Body of pancreas (tissue), 4 donors: Measurements from ENCODE around the gene CACNA1G.

Experiments
- POLR2A ChIP-seq, 3 donors: fragments of 450-650 bp; IDR thresholded peaks; one replicate each; pipeline ENCODE4 v1.6.1; 2016; ENCODE audit warnings: antibody characterized with exemption in 3 of 3, mild to moderate bottlenecking in 2 of 3
- TF ChIP-seq, protein P1 (sequence below), 7 experiments: fragments of 450-650 bp in 4 of 7; fragments of 200-600 bp in 3 of 7; sonication (generic) in 3 of 7; IDR thresholded peaks; one replicate each; pipeline ENCODE4 v1.5.1; 2016 to 2019; ENCODE audit warnings: antibody characterized with exemption in 7 of 7

- TF ChIP-seq, protein P1, sequence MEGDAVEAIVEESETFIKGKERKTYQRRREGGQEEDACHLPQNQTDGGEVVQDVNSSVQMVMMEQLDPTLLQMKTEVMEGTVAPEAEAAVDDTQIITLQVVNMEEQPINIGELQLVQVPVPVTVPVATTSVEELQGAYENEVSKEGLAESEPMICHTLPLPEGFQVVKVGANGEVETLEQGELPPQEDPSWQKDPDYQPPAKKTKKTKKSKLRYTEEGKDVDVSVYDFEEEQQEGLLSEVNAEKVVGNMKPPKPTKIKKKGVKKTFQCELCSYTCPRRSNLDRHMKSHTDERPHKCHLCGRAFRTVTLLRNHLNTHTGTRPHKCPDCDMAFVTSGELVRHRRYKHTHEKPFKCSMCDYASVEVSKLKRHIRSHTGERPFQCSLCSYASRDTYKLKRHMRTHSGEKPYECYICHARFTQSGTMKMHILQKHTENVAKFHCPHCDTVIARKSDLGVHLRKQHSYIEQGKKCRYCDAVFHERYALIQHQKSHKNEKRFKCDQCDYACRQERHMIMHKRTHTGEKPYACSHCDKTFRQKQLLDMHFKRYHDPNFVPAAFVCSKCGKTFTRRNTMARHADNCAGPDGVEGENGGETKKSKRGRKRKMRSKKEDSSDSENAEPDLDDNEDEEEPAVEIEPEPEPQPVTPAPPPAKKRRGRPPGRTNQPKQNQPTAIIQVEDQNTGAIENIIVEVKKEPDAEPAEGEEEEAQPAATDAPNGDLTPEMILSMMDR (IDR thresholded peaks at IDR 0.05) = no peak
- no peak for TF ChIP-seq POLR2A (IDR thresholded peaks at IDR 0.05)
Measured at GRCh38 chr17:50514388-50514787, 46.1 kb upstream of the CACNA1G start.
